ENCODE data around the gene TMC8.
"Not testable (repeated sequence)": the region's sequence is repeated elsewhere in the genome, so short reads cannot be mapped to it uniquely, and the experiment has no call there.

TMC8 gene

GRCh38 chr17:78134899-78135385 is 4.4 kb downstream of the TMC8 start:
- Histone ChIP-seq H3K27me3 (ENCODE audit: control insufficient read depth, insufficient read depth, low read length) (no peaks in the 10 kb centered on the region), H3K4me1 (no peaks in the 10 kb centered on the region), H3K36me3 (ENCODE audit: control insufficient read depth, insufficient read depth, low read length) (no peaks in the 10 kb centered on the region), H2AFZ (no peak overlapping the region), H3K9ac (no peak overlapping the region), H3K79me2 (no peaks in the 10 kb centered on the region), H3K4me2 (ENCODE audit: low read length) (no peak overlapping the region), H3K4me3 (ENCODE audit: low read depth, low read length) (no peak overlapping the region), H3K27ac (no peak overlapping the region), H3K9me3 (ENCODE audit: control insufficient read depth, low read length) (no peaks in the 10 kb centered on the region)
- no peak for TF ChIP-seq CTCF (IDR thresholded peaks at IDR 0.05)

GRCh38 chr17:78135858-78136500 is 5.4 kb downstream of the TMC8 start:
- no peak overlapping the region for H3K27ac ChIP-seq
- no peaks in the 10 kb centered on the region for H3K4me1 ChIP-seq
- H3K36me3 ChIP-seq (ENCODE audit: control insufficient read depth, insufficient read depth, low read length) = no peaks in the 10 kb centered on the region
- no peak overlapping the region for H3K9ac ChIP-seq
- H2AFZ ChIP-seq = no peak overlapping the region
- H3K4me3 ChIP-seq (ENCODE audit: low read depth, low read length) = no peak overlapping the region
- no peak overlapping the region for H3K4me2 ChIP-seq (ENCODE audit: low read length)
- TF ChIP-seq CTCF (IDR thresholded peaks at IDR 0.05) = no peak
- H3K9me3 ChIP-seq (ENCODE audit: control insufficient read depth, low read length) = no peaks in the 10 kb centered on the region
- no peaks in the 10 kb centered on the region for H3K27me3 ChIP-seq (ENCODE audit: control insufficient read depth, insufficient read depth, low read length)
- no peaks in the 10 kb centered on the region for H3K79me2 ChIP-seq

GRCh38 chr17:78137392-78138203 is 7.0 kb downstream of the TMC8 start:
- Histone ChIP-seq H3K27ac (no peak overlapping the region), H3K4me3 (ENCODE audit: low read depth, low read length) (no peak overlapping the region), H3K4me1 (no peaks in the 10 kb centered on the region)

GRCh38 chr17:78138204-78139060 is 7.9 kb downstream of the TMC8 start:
- no peaks in the 10 kb centered on the region for H3K4me1 ChIP-seq
- no peak for TF ChIP-seq CTCF (IDR thresholded peaks at IDR 0.05)
- H3K9me3 ChIP-seq (ENCODE audit: control insufficient read depth, low read length) = no peaks in the 10 kb centered on the region
- H3K9ac ChIP-seq = no peak overlapping the region
- H3K36me3 ChIP-seq (ENCODE audit: control insufficient read depth, insufficient read depth, low read length) = no peaks in the 10 kb centered on the region
- H3K27ac ChIP-seq = no peak overlapping the region
- no peak overlapping the region for H2AFZ ChIP-seq
- no peak overlapping the region for H3K4me3 ChIP-seq (ENCODE audit: low read depth, low read length)
- no peak overlapping the region for H3K4me2 ChIP-seq (ENCODE audit: low read length)
- H3K79me2 ChIP-seq = no peaks in the 10 kb centered on the region
- no peaks in the 10 kb centered on the region for H3K27me3 ChIP-seq (ENCODE audit: control insufficient read depth, insufficient read depth, low read length)

More at GRCh38 chr17:78137392-78138203, 7.0 kb downstream of the TMC8 start:
- H3K4me2 ChIP-seq (ENCODE audit: low read length) = no peak overlapping the region
- H2AFZ ChIP-seq = no peak overlapping the region
- TF ChIP-seq CTCF (IDR thresholded peaks at IDR 0.05) = no peak
- H3K27me3 ChIP-seq (ENCODE audit: control insufficient read depth, insufficient read depth, low read length) = no peaks in the 10 kb centered on the region
- H3K36me3 ChIP-seq (ENCODE audit: control insufficient read depth, insufficient read depth, low read length) = no peaks in the 10 kb centered on the region
- H3K79me2 ChIP-seq = no peaks in the 10 kb centered on the region
- no peaks in the 10 kb centered on the region for H3K9me3 ChIP-seq (ENCODE audit: control insufficient read depth, low read length)
- H3K9ac ChIP-seq = no peak overlapping the region

DNA sequence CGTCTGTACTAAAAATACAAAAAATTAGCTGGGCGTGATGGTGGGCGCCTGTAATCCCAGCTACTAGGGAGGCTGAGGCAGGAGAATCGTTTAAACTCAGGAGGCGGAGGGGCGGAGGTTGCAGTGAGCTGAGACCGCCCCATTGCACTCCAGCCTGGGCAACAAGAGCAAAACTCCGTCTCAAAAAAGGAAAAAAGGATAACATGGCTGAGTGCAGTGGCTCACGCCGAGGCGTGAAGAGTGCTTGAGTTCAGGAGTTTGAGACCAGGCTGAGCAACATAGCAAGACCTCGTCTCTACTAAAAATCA is 9.2 kb downstream of the TMC8 start:
- H3K9ac ChIP-seq; H3K9me3 ChIP-seq (ENCODE audit: control insufficient read depth, low read length); H3K36me3 ChIP-seq (ENCODE audit: control insufficient read depth, insufficient read depth, low read length); H3K4me1 ChIP-seq; H3K4me2 ChIP-seq (ENCODE audit: low read length); H3K27me3 ChIP-seq (ENCODE audit: control insufficient read depth, insufficient read depth, low read length); H3K79me2 ChIP-seq; H3K27ac ChIP-seq; H3K4me3 ChIP-seq (ENCODE audit: low read depth, low read length); H2AFZ ChIP-seq: not testable (repeated sequence)
